GM21786 (cell line): ENCODE data around the gene SCAMP5.

ENCODE experiments used
- ATAC-seq: cut with Tn5 transposase; IDR thresholded peaks from one replicate; pipeline ENCODE4 v1.9.1; 2021; ENCODE audit not compliant: unreplicated experiment

The SCAMP5 gene

GRCh38 chr15:75067123-75067830, 71.9 kb downstream of the SCAMP5 start:
- no peak for ATAC-seq

DNA sequence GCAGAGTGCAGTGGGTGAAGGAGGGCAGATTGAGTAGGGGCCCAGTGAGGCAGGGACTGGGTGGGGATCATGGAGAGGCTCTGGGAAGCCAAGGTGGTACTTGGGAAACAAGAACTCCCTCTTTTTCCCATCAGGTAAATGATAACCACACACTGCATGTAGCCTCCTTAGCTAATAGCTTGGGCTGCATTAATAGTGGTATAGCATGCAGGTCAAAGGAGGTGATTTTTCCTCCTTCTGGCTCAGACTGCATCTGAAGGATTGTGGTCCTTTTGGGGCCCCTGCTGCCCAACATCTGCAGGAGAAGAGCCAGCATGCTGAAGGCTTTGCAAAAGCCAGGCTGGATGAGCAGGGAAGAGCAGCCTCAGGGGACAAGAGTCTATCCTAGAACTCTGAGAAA, 73.4 kb downstream of the SCAMP5 start:
- ATAC-seq: no peak

- ATAC-seq: peak; percentile 92
Observed at GRCh38 chr15:75069301-75069925, 74.0 kb downstream of the SCAMP5 start.

DNA sequence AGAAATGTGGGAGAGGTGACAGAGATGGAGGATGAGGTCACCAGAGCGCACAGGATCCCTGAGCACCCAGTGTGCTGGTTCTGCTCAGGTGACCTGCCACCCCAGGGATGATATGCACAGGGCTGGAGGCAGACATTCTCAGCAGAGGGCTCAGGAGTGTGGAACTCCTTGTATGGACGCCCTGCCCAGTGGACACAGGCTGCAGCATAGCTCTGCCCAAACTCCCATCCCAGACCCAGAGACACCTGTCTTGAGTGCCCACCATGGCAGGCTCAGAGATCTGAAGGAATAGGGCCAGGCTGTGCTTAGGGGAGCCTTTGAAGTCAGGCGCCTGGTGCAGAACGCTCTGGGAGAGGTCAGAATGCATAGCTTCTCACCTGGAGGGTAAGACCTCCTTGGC, 75.3 kb downstream of the SCAMP5 start:
- ATAC-seq: no peak
